G401.6 (cell line): ENCODE results near the gene SH2D3C.
A peak's percentile ranks its signal among the peaks of the same experiment; 100 is the strongest.

Experiments used
- FAIRE-seq: peaks from 2 replicates; lab custom pipeline; 2012; peaks lifted over from hg19 to GRCh38; lab: Jason Lieb, UNC

Gene SH2D3C

DNA sequence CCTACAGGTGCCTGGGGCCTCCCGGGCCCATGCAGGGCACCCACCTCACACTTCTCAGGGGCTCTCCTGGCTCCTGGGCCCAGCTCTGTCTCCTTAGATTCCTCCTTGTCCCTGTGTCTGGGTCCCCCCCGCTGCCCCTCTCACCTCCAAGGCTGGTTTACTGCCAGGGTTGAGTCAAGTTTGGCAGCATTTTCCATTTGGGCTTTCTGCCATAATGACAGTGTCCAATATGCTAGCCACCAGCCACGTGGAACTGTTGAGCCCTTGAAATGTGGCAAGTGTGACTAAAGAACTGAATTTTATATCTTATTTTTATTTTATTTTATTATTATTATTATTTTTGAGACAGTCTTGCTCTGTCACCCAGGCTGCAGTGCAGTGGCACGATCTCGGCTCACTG, 60.7 kb downstream of the SH2D3C start:
- no peak for FAIRE-seq

DNA sequence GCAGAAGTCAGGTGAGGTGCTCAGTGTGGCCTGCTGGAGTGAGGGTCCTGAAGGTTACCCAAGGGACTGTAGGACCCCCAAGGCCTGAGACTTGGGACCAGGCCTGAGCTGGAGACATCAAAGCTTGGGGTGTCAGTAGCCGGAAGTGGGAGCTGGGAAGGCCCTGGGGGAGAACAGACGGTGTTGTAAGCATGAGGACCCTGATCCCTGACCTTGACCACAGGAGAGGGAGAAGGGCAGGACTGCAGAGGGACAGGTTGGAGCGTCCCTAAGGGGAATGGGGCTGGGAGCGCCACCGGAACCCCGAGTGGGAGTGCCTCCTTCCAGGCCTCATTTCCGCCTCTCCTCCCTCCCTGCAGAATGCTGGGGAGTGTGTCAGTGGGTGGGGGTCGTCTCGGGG, 62.1 kb downstream of the SH2D3C start:
- no peak for FAIRE-seq

- FAIRE-seq = peak; percentile 97
Observed at GRCh38 chr9:127715470-127716337, 62.8 kb downstream of the SH2D3C start, which contains the start of the genes PTRH1 and TTC16. Gene PTRH1 (minus strand): TSS chr9:127715663. CDS start chr9:127715639, 24 bp downstream. Gene TTC16 (plus strand): TSS chr9:127716079. CDS start chr9:127716146, 67 bp downstream.

- FAIRE-seq = no peak
Observed at GRCh38 chr9:127714951-127715469, 63.5 kb downstream of the SH2D3C start.

DNA sequence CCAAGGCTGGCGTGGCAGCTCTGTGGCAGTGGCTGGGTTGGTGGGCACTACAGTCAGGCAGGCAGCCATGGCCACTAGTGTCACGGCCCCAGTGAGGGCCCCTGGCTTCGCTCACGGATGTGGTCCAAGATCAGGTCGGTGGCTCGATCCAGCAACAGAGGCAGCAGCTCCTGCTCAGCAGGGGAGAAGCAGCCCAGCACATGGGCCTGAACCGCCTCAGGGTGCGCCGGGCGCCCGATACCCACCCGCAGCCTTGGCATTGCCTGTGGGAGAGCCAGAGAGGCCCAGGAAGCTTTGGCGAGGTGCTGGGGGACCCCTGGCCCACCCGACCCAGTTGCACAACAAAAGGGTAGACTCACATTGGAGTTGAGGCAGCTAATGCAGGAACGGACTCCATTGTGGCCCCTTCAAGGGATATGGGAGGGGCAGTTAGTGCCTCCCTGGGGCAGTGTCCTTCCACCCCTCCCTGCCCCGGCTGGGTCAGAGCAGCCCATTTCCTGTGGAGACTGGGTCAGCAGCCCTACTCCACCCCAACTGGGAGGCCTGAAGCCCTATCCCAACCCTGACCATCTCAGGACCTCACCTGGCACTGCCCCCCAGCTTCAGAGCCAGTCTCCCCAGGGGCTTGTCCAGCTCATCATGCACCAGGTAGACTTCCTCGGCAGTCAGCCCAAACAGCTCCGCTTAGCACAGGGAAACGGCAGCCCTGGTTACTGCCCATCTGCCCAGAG, 64.3 kb downstream of the SH2D3C start:
- FAIRE-seq = no peak

DNA sequence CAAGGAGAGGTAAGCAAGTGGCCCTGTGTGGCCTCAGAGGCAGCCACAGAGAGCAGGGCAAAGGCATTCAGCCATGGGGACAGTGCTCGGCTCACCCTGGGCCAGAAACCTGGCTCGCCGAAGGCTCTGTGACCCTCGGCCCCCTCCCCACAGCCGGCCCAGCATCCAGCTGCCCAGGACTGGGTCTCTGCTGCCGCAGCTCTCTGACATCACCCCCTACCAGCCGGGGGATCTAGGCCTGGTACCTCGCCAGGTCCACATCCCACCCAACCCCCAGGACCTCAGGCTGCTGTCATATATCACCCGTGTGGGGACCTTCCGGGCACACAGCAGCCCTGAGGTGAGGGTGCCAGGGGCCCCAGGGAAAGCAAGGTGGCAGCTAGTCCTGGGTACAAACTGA, 65.6 kb downstream of the SH2D3C start:
- FAIRE-seq = no peak

DNA sequence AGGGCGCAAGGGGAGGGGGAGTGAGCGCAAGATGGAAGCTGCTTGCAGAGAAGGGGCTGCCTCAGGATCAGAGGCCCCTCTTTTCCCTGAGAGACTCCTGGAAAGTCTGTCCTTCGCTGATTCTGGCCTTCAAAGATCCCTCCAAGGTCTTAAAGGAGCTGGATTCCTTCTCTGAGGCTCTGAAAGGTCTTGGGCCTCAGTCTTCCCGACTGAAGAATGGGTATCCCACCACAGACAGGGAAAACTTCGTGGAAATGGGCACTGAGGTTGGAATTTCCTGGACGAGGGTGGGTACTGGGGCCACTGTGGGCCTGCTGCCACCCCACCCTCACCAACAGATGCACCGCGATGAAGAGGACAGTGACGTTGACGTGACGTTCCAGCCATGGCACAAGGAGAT, 66.1 kb downstream of the SH2D3C start:
- no peak for FAIRE-seq

- no peak for FAIRE-seq
Observed at GRCh38 chr9:127711831-127712274, 66.6 kb downstream of the SH2D3C start.

GRCh38 chr9:127711226-127711701, 67.2 kb downstream of the SH2D3C start:
- no peak for FAIRE-seq

DNA sequence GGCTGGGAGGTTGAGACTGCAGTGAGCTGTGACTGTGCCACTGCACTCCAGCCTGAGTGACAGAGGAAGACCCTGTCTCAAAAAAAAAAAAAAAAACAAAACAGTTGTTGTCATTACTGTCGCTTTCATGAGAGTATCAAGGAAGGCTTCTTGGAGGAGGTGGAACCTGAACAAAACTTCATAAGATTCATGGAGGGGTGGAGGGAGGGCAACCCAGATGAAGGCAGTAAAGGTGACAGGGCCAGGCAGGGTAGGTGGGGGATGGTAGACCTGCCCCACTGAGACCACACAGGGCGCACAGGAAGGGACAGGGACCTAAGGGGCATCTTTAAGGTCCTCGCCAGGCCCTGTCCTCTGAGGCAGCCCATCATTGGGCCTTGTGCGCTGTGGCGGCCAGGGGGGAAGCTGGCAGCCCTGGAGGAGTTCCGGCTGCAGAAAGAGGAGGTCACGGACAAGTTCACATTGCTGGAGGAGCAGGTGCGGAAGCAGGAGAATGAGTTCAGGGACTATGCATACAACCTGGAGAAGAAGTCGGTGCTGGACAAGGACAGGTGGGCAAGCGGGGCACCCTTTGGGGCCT, 68.2 kb downstream of the SH2D3C start:
- FAIRE-seq = no peak

DNA sequence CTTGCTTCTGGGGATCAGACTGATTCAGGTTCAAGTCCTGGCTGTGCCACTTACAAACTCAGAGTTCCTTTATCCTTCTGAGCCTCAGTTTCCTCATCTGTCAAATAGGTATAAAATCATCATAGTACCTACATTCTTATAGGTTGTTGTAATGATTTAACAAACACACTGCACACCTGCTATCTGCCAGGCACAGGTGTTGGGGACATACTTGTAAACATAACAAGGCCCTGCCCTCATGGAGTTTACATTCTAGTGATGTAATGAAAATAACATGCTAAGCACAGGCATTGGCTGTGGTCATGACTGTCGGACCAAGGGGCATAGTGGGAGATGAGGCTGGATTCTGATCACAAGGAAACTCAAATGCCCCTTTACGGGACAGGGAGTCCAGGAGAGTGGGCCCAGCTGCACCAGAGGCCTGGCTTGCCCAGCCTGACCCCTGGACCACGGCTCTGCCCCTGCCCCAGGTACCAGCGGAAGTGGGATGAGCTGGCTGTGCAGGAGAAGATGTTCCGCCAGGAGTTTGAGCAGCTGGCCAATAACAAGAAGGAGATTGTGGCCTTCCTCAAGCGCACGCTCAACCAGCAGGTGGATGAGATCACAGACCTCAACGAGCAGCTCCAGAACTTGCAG, 69.4 kb downstream of the SH2D3C start:
- FAIRE-seq = no peak

DNA sequence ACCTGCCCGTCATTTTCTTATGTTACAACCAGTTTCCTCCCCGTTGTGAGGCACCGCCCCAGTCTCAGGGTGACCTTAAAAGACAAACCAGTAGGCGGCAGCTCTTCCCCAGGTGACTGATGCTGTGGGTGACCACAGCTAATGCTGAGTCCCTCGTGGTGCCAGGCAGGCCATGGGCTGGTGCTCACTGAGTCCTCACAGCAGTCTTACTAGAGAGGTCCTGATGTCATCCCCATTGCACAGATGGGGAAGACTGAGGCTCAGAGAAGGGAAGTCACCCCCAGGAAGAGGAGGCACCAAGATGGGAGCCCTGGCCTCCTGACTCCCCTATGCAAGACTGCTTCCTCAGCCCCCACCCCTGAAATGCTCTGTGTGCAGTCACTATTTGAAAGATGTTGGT, 70.7 kb downstream of the SH2D3C start:
- no peak for FAIRE-seq

DNA sequence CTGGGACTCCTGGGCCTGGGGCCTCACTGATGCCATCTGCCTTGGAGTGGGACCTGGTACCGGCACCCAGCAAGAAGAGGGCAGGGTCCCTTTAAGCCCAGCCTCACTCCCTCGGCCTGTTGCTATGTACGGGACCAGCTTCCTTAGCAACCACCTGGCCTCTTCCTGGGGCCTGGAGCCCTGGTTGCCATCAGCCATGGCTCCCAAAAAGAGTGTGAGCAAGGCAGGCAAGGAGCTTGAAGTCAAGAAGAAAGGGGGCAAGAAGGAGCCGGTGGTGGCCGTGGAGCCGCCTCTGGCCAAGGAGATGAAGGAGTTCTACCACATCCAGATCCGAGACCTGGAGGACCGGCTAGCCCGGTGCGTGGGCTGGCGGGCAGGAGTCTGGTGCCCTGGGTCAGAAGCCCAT, 71.6 kb downstream of the SH2D3C start, which contains the start of gene CFAP157:
Gene CFAP157 (plus strand): TSS at position 153 of the 406 bp plus-strand sequence. CDS start 44 bp downstream, at position 197.
- FAIRE-seq = no peak

GRCh38 chr9:127705577-127706379, 72.7 kb downstream of the SH2D3C start:
- no peak for FAIRE-seq

- no peak for FAIRE-seq
Observed at GRCh38 chr9:127703289-127703946, 75.0 kb downstream of the SH2D3C start.

DNA sequence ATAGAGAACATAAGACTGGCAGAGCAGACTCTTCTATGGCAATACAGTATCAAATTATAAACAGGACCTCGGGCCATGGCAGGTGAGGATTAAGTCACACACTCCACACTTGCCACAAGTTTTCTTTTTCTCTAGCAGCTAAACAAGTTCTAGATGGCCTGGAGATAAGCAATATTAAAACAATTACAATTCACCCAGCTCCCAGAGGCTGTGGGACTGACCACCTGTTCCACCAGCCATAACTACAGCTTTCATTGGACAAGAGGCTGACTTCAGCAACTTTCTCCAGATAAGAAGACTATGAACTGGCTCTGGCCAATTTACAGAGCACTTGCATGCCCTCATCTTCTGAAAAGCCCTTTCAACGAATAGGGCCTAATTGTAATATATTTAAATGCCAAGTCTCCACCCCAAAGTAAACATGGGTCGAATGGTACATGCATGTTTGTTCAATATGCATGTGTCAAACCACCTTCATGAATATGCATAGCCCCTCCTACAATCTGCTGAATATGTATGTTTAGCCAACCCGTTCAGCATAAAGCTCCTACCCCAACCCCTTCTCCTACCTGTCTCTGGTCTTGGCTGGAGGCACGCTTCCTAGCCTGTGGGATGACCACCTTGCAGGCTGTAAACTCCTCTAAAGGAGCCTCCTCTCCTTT, 77.7 kb downstream of the SH2D3C start:
- FAIRE-seq = no peak

DNA sequence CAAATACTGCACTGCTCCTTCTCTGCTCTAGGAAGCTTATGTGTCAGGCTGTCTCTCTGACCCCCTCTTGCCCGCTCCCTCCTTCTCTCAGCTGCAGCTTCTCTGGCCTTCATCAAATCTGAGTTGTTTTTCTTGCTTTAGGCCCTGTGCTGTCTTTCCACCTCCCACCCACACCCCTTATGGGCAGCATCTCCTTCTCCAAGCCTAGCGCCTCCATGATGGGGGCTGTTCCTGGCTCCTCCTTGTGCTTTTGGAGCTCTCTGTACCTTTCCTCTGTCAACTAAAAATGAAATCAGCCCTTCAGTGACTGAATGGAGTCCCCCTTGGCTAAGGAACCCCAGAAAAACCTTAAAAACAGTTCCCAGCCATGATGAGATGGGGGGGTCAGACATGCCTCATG, 78.3 kb downstream of the SH2D3C start:
- FAIRE-seq = no peak

DNA sequence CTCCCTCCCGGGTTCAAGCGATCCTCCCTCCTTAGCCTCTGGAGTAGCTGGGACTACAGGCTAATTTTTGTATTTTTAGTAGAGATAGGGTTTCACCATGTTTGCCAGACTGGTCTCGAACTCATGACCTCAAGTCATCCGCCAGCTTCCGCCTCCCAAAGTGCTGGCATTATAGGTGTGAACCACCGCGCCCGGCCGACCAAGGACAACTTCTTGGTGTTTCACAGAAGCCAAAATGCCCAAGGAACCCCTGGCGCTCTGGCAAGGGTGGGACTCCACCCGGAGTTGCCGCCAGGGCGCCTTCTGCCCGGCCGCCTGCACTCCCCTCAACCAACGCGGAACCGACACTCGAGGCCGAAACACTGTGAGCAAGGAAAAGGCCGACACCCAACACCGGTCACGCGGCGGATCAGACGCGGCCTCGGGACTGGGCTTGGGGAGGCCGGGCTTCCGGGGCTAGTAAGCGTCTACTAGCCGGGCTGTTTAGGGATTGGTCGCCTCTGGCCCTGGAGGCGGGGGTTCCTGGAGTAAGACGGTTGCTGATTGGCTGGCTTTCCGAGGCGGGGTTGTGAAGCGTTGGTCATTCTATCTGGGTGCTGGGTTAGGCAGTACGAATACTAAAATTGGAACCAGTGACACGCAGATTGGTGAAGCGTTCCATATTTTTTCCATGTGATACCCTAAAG, 79.3 kb downstream of the SH2D3C start:
- no peak for FAIRE-seq

- no peak for FAIRE-seq
Observed at GRCh38 chr9:127698386-127698785, 80.1 kb downstream of the SH2D3C start.
